SK-N-SH (cell line): ENCODE measurements around the gene PHF20. TPM values are rescaled to one million over a fixed set of nuclear protein-coding genes. Genes with fewer than 3 reads are reported as not detected.
A peak's percentile ranks its signal among the peaks of the same experiment; 100 is the strongest.

Source experiments
- CTCF ChIA-PET: fragments of 300-600, 350-600 bp; formaldehyde crosslinking; extraction: SDS; loops from one replicate; lab custom pipeline; 2021; lab: Yijun Ruan, JAX
- POLR2A ChIA-PET: fragments of 350-600 bp; sonication (Branson Sonifier 250); formaldehyde crosslinking; extraction: SDS; loops from one replicate; lab custom pipeline; 2020; ENCODE audit warnings: antibody characterized with exemption, inconsistent platforms; lab: Yijun Ruan, JAX
- DNase-seq: peaks from one replicate; pipeline ENCODE4 v3.0.0; 2012
- H2AFZ ChIP-seq: fragments of 200-600 bp; sonication (generic); 2 replicates; pipeline ENCODE4 v1.8.1; 2016; ENCODE audit warnings: antibody characterized with exemption, mild to moderate bottlenecking, low read depth
- H3F3A ChIP-seq: fragments of 200-600 bp; sonication (generic); replicated peaks from 2 replicates; pipeline ENCODE3; 2016; ENCODE audit warnings: antibody characterized with exemption, mild to moderate bottlenecking; ENCODE audit not compliant: insufficient read depth
- H3K27ac ChIP-seq, 2 experiments: fragments of 200-500 bp in 1 of 2; fragments of 200-600 bp in 1 of 2; sonication (Bioruptor generic) in 1 of 2; sonication (generic), shearing (Covaris generic) in 1 of 2; 2 replicates each; pipeline versions ENCODE4 v1.5.1 to v1.6.1; 2014 to 2016; ENCODE audit warnings: low read depth in 2 of 2, inconsistent platforms in 1 of 2, low read length in 1 of 2, mild to moderate bottlenecking in 1 of 2, mixed read lengths in 1 of 2
- H3K27me3 ChIP-seq: fragments of 200-600 bp; sonication (generic), shearing (Covaris generic); 2 replicates; pipeline ENCODE4 v1.6.1; 2016; ENCODE audit warnings: mixed run types; ENCODE audit not compliant: insufficient read depth
- H3K36me3 ChIP-seq, 2 experiments: fragments of 200-500 bp in 1 of 2; fragments of 200-600 bp in 1 of 2; sonication (Bioruptor generic) in 1 of 2; sonication (generic) in 1 of 2; replicated peaks in 1 of 2; 2 replicates each; pipeline versions ENCODE3 to v1.5.1; 2014 to 2016; ENCODE audit warnings: low read length in 1 of 2, mild to moderate bottlenecking in 1 of 2; ENCODE audit not compliant: insufficient read depth in 2 of 2, control insufficient read depth in 1 of 2
- H3K4me1 ChIP-seq, 2 experiments: fragments of 200-500 bp in 1 of 2; fragments of 200-600 bp in 1 of 2; sonication (Bioruptor generic) in 1 of 2; sonication (generic), shearing (Covaris generic) in 1 of 2; 2 replicates each; pipeline versions ENCODE4 v1.5.1 to v1.6.1; 2014 to 2016; ENCODE audit warnings: low read depth in 1 of 2, low read length in 1 of 2, mixed run types in 1 of 2; ENCODE audit not compliant: insufficient read depth in 2 of 2, control insufficient read depth in 1 of 2
- H3K4me2 ChIP-seq: fragments of 200-600 bp; sonication (generic), shearing (Covaris generic); 2 replicates; pipeline ENCODE4 v1.6.1; 2017; ENCODE audit warnings: mixed run types
- H3K4me3 ChIP-seq, 2 experiments: fragments of 200-500 bp in 1 of 2; fragments of 200-600 bp in 1 of 2; sonication (Bioruptor generic) in 1 of 2; sonication (generic), shearing (Covaris generic) in 1 of 2; 2 replicates each; pipeline versions ENCODE4 v1.5.1 to v1.8.1; 2014 to 2016; ENCODE audit warnings: low read depth in 2 of 2, inconsistent platforms in 1 of 2, low read length in 1 of 2, mild to moderate bottlenecking in 1 of 2, mixed read lengths in 1 of 2, moderate library complexity in 1 of 2
- H3K79me2 ChIP-seq: fragments of 200-600 bp; sonication (generic); 2 replicates; pipeline ENCODE4 v1.8.1; 2017; ENCODE audit warnings: mild to moderate bottlenecking; ENCODE audit not compliant: insufficient read depth
- H3K9ac ChIP-seq: fragments of 200-600 bp; sonication (generic); 2 replicates; pipeline ENCODE4 v1.6.1; 2017; ENCODE audit warnings: mixed run types
- H3K9me2 ChIP-seq: fragments of 200-600 bp; sonication (generic); 2 replicates; pipeline ENCODE4 v1.6.1; 2017; ENCODE audit warnings: mixed run types
- H3K9me3 ChIP-seq: fragments of 200-600 bp; sonication (generic); 2 replicates; pipeline ENCODE4 v1.6.1; 2017; ENCODE audit warnings: mixed run types, mild to moderate bottlenecking, moderate library complexity
- H4K20me1 ChIP-seq: fragments of 200-600 bp; sonication (generic); 2 replicates; pipeline ENCODE4 v1.6.1; 2017; ENCODE audit warnings: mild to moderate bottlenecking, mixed run types; ENCODE audit not compliant: insufficient read depth
- CHD2 ChIP-seq: fragments of 150-350 bp; IDR thresholded peaks from 2 replicates; pipeline ENCODE4 v1.6.1; 2018; ENCODE audit warnings: low read length; ENCODE audit not compliant: partially characterized antibody
- CTCF ChIP-seq: fragments of 200-600 bp; sonication (generic); IDR thresholded peaks from 2 replicates; pipeline ENCODE4 v1.6.1; 2017; ENCODE audit warnings: antibody characterized with exemption, mild to moderate bottlenecking, moderate library complexity
- EP300 ChIP-seq, 2 experiments: IDR thresholded peaks; 2 replicates each; pipeline versions ENCODE4 v1.4.0 to v1.6.1; 2012; ENCODE audit warnings: borderline replicate concordance in 1 of 2, low read depth in 1 of 2, low read length in 1 of 2
- GABPA ChIP-seq: IDR thresholded peaks from 2 replicates; pipeline ENCODE4 v1.4.0; 2012; ENCODE audit warnings: low read depth, mild to moderate bottlenecking
- GATA2 ChIP-seq: sonication (generic); formaldehyde crosslinking; IDR thresholded peaks from 2 replicates; pipeline ENCODE4 v1.5.0; 2020; ENCODE audit warnings: mild to moderate bottlenecking, missing genetic modification reagents
- NFIC ChIP-seq: IDR thresholded peaks from 2 replicates; pipeline ENCODE4 v1.4.0; 2012; ENCODE audit warnings: borderline replicate concordance
- POLR2AphosphoS5 ChIP-seq: IDR thresholded peaks from 2 replicates; pipeline ENCODE4 v1.6.1; 2012; ENCODE audit warnings: low read depth, low read length
- RAD21 ChIP-seq: IDR thresholded peaks from 2 replicates; pipeline ENCODE4 v1.6.1; 2012; ENCODE audit warnings: mild to moderate bottlenecking, low read length
- RCOR1 ChIP-seq: fragments of 150-350 bp; IDR thresholded peaks from 2 replicates; pipeline ENCODE4 v1.6.1; 2017; ENCODE audit warnings: antibody characterized with exemption, low read length
- TAF1 ChIP-seq: IDR thresholded peaks from 2 replicates; pipeline ENCODE4 v1.6.1; 2012; ENCODE audit warnings: low read depth, mild to moderate bottlenecking, low read length, moderate library complexity, borderline replicate concordance
- TCF12 ChIP-seq: IDR thresholded peaks from 2 replicates; pipeline ENCODE4 v1.4.0; 2012
- WGBS: methylation state at CpG from one replicate; pipeline ENCODE4 v1.1.6; 2017; ENCODE audit warnings: low lambda C conversion rate; 5-methylcytosine and 5-hydroxymethylcytosine counted together
- polyA plus RNA-seq, 3 experiments: library from polyadenylated mRNA; depleted of rRNA; stranded (reverse); fragments of >200 nt; gene quantifications; 2 replicates each; pipeline ENCODE4 v1.2.3, GENCODE V29; 2012
- TF ChIP-seq, protein P1 (sequence below): fragments of 150-350 bp; IDR thresholded peaks from 2 replicates; pipeline ENCODE4 v1.6.1; 2016; ENCODE audit warnings: mild to moderate bottlenecking, low read depth, low read length
- TF ChIP-seq, protein P2 (sequence below): IDR thresholded peaks from 2 replicates; pipeline ENCODE4 v1.4.0; 2012; ENCODE audit warnings: low read depth, borderline replicate concordance

PHF20 gene
- polyA plus RNA-seq, 1 of the 3 experiments (the other 2 are of a cell fraction) = 23.8 TPM

DNA sequence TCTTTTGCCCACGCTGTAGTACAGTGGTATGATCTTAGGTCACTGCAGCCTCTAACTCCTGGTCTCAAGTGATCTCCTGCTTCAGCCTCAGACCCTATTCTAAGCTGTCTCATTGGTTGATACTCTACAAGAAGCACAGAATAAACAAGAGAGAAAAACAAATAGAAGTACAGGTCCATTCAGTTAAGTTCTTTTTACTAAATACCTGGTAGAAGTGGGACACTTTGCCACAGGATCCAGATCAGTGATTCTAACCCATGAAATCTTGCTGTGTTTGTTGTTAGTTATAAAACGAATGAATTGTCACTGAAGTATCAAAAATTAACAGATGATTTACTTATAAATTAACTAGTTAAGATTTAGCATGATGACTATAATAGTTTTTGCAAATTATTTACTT lies 105.8 kb downstream of the PHF20 start (continued):
- TF ChIP-seq TAF1 (no peak), GATA2 (CRISPR knock-in tag) (no peak), RCOR1 (no peak)

DNA sequence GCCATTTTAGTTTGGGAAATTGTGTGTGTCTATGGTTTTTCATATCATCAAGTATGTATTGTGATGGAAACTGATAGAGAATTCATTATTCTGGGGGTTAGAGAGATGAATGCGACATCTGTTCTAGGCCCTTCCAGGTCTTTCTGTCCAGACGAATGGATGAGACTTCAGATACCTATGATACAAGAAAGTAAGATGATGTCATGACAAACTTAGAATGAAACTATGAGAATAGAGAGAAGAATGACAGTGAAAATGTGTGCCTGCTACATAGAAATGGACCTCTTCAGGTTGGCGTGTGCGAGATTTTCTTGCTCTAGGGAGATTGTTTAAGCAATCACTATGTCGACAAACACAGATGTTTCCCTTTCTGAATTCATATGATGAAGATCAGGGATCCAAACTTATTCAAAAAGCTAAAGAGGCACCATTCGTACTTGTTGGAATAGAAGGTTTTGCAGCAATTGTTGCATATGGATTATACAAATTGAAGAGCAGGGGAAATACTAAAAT lies 106.4 kb downstream of the PHF20 start:
- Histone ChIP-seq H4K20me1 (no peaks in the 10 kb centered on the region), H3K4me3 (no peak overlapping the region), H3K27ac (no peak overlapping the region), H3K36me3 (peaks cover 0 to 10% of the 10 kb centered on the region in 2 experiments), H3K9me2 (no peaks in the 10 kb centered on the region), H3K27me3 (no peaks in the 10 kb centered on the region), H3K9me3 (no peaks in the 10 kb centered on the region), H3K9ac (no peak overlapping the region), H3K4me2 (no peak overlapping the region), H2AFZ (no peak overlapping the region), H3F3A (peaks cover 41% of the 10 kb centered on the region), H3K4me1 (peaks cover 3 to 33% of the 10 kb centered on the region in 2 experiments; a peak in 3 of 4 replicates), H3K79me2 (peaks cover 74% of the 10 kb centered on the region)
- DNase-seq = no peak
- 92% methylated on average over 6 of the region's 6 CpGs for WGBS
- POLR2A ChIA-PET = no interaction called here
- CTCF ChIA-PET = no interaction called here
- TF ChIP-seq CHD2 (no peak), NFIC (no peak), GATA2 (CRISPR knock-in tag) (no peak), POLR2AphosphoS5 (no peak), RAD21 (no peak)
- TF ChIP-seq, protein P1, sequence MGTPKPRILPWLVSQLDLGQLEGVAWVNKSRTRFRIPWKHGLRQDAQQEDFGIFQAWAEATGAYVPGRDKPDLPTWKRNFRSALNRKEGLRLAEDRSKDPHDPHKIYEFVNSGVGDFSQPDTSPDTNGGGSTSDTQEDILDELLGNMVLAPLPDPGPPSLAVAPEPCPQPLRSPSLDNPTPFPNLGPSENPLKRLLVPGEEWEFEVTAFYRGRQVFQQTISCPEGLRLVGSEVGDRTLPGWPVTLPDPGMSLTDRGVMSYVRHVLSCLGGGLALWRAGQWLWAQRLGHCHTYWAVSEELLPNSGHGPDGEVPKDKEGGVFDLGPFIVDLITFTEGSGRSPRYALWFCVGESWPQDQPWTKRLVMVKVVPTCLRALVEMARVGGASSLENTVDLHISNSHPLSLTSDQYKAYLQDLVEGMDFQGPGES = no peak

DNA sequence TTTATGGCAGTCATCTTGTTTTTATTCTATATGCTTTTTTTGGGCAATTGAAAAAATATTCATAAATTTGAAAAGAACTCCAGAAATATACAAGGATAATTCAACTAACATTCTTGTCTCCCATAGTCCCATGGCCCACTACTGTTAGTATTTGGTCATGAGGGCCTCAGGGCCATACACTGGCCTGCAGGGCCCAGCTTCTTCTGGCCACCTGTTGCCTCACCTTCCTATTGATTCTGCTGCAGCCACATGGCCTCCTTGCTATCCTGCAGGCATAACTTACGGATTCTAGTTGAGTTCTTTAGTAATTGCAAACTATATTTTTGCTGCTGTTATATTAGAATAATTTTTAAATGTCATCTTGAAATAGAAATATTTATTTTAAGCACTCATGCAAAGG lies 109.9 kb downstream of the PHF20 start:
- Histone ChIP-seq H3K36me3 (peaks cover 0 to 7% of the 10 kb centered on the region in 2 experiments), H3K79me2 (peaks cover 65% of the 10 kb centered on the region), H3K9ac (no peak overlapping the region), H3K4me1 (peaks cover 17 to 20% of the 10 kb centered on the region in 2 experiments), H3K27ac (peak overlapping the region in 1 of 2 experiments; percentile 100; a peak in 1 of 4 replicates), H2AFZ (no peak overlapping the region), H3K4me3 (no peak overlapping the region), H3K9me3 (no peaks in the 10 kb centered on the region), H3K4me2 (no peak overlapping the region), H3K27me3 (no peaks in the 10 kb centered on the region), H3K9me2 (no peaks in the 10 kb centered on the region), H3F3A (peaks cover 40% of the 10 kb centered on the region), H4K20me1 (no peaks in the 10 kb centered on the region)
- DNase-seq = no peak
- TF ChIP-seq NFIC = no peak
- TF ChIP-seq TCF12 = no peak
- TF ChIP-seq, protein P2, sequence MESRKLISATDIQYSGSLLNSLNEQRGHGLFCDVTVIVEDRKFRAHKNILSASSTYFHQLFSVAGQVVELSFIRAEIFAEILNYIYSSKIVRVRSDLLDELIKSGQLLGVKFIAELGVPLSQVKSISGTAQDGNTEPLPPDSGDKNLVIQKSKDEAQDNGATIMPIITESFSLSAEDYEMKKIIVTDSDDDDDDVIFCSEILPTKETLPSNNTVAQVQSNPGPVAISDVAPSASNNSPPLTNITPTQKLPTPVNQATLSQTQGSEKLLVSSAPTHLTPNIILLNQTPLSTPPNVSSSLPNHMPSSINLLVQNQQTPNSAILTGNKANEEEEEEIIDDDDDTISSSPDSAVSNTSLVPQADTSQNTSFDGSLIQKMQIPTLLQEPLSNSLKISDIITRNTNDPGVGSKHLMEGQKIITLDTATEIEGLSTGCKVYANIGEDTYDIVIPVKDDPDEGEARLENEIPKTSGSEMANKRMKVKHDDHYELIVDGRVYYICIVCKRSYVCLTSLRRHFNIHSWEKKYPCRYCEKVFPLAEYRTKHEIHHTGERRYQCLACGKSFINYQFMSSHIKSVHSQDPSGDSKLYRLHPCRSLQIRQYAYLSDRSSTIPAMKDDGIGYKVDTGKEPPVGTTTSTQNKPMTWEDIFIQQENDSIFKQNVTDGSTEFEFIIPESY = no peak
- TF ChIP-seq CTCF = no peak
- TF ChIP-seq, protein P1 = no peak
- TF ChIP-seq GABPA = no peak
- no peak for TF ChIP-seq EP300 (IDR thresholded peaks at IDR 0.05; ENCODE audit: borderline replicate concordance in 1 of 2, low read depth in 1 of 2, low read length in 1 of 2)
- no peak for TF ChIP-seq POLR2AphosphoS5
- CTCF ChIA-PET = no interaction called here
- POLR2A ChIA-PET = no interaction called here
- 96% methylated on average over 1 of the region's 1 CpG for WGBS
